Kidney (tissue), 14 donors: ENCODE data around the gene PADI2. TPM values are rescaled to one million over a fixed set of nuclear protein-coding genes. Genes with fewer than 3 reads are reported as not detected.

ENCODE experiments used
- DNase-seq, 5 donors: peaks; one replicate each; pipeline ENCODE4 v3.0.0-alpha.2; 2013 to 2020
- FAIRE-seq: peaks from 2 replicates; lab custom pipeline; 2012; peaks lifted over from hg19 to GRCh38; lab: Jason Lieb, UNC
- H3K27ac ChIP-seq, 2 donors: one replicate each; pipeline ENCODE4 v1.7.0; 2013; ENCODE audit warnings: low read depth in 2 of 2, low read length in 2 of 2, inconsistent platforms in 1 of 2
- H3K27me3 ChIP-seq: one replicate; pipeline ENCODE4 v1.7.1; 2013; ENCODE audit warnings: low read length, inconsistent platforms; ENCODE audit not compliant: control insufficient read depth, insufficient read depth
- H3K36me3 ChIP-seq, 3 donors: one replicate each; pipeline versions ENCODE4 v1.7.0 to v1.7.1; 2013; ENCODE audit warnings: low read length in 3 of 3, control low read depth in 1 of 3, inconsistent platforms in 1 of 3; ENCODE audit not compliant: insufficient read depth in 3 of 3, control insufficient read depth in 2 of 3
- H3K4me1 ChIP-seq, 3 donors: one replicate each; pipeline versions ENCODE4 v1.7.0 to v1.7.1; 2013; ENCODE audit warnings: low read length in 3 of 3, inconsistent platforms in 1 of 3, low read depth in 1 of 3; ENCODE audit not compliant: control insufficient read depth in 2 of 3, insufficient read depth in 2 of 3
- H3K4me3 ChIP-seq, 3 donors: one replicate each; pipeline versions ENCODE4 v1.7.0 to v1.8.1; 2013; ENCODE audit warnings: low read length in 3 of 3, control low read depth in 1 of 3, inconsistent platforms in 1 of 3
- H3K9ac ChIP-seq, 3 donors: one replicate each; pipeline versions ENCODE4 v1.7.0 to v1.7.1; 2013; ENCODE audit warnings: low read length in 3 of 3, control low read depth in 1 of 3, inconsistent platforms in 1 of 3
- H3K9me3 ChIP-seq, 3 donors: one replicate each; pipeline versions ENCODE4 v1.7.0 to v1.7.1; 2013; ENCODE audit warnings: low read length in 3 of 3, control low read depth in 1 of 3, inconsistent platforms in 1 of 3; ENCODE audit not compliant: control insufficient read depth in 2 of 3, insufficient read depth in 1 of 3
- intact Hi-C: fragments of 100-400 bp; cut with DNase I; formaldehyde crosslinking; loops from one replicate; pipeline ENCODE4 v1.11.1; 2022
- polyA plus RNA-seq: library from polyadenylated mRNA; stranded (reverse); fragments of 350-450 nt; fragmentation: Illumina TruSeq; extraction: RNeasy Lipid Tissue Mini Kit (QIAGEN cat#74804); gene quantifications from one replicate; pipeline ENCODE4 v1.2.3, GENCODE V29; 2014; ENCODE audit warnings: low read depth, low replicate concordance; ENCODE audit not compliant: insufficient read depth
- total RNA-seq: library from RNA; stranded (reverse); fragmentation: NEBNext Ultra II Directional; extraction: Animal tissue kit (Norgen Biotek cat#: 25700); gene quantifications from one replicate; pipeline ENCODE4 v1.2.1, GENCODE V29; 2021
- TF ChIP-seq, protein P1 (sequence below): IDR thresholded peaks from 3 replicates; pipeline ENCODE4 v1.5.1; 2012; ENCODE audit warnings: mild to moderate bottlenecking, moderate library complexity, borderline replicate concordance; ENCODE audit not compliant: insufficient read depth; ENCODE audit errors: extremely low read depth
- donor health status: control.
- donor health status: control.
- donor health status: control.
- donor health status: control.
- donor health status: control.
- donor health status: DM: yes; HTN: yes; CAD: no.
- donor health status: Normal renal cell carcinoma (clear cell type).

The PADI2 gene
- total and polyA plus RNA-seq, 2 donors from 2014 or later = 6.0 to 11.7 TPM

DNA sequence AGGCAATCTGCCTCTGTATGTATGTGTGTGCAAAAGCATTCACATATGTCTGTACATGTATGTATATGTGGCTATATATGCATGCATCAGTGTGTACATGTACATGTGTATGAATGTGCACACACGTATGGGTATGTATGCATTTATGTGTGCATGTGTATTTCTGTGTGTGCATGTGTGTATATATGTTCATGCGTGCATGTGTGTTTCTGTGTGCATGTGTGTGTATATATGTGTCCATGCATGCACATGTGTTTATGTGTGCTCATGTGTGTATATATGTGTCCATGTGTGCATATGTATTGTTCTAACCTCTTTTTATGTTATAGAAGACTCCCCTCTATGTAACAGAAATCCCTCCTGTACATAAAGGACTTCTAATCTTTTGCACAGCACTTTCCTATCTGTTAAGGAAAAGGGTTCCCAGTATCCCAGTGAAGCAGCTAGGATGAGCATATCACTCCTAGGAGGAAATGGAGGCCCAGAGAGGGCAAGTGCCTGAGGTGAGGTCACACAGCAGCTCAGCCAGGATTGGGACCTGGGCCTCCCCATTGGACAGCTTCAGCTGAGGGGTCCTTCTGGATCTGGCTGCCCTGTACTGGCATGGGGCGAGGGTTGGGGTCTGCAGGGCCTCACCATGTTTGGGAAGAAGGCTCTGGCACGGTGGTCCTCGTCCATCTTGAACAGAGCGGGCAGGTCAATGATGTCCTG, 49.6 kb downstream of the PADI2 start:
- intact Hi-C loops = no loop called here
- Histone ChIP-seq H3K9ac (no peak overlapping the region), H3K4me3 (no peak overlapping the region), H3K4me1 (no peaks in the 10 kb centered on the region), H3K36me3 (no peaks in the 10 kb centered on the region), H3K27me3 (no peaks in the 10 kb centered on the region), H3K9me3 (peaks cover 0 to 2% (median 0%) of the 10 kb centered on the region in 3 donors), H3K27ac (no peak overlapping the region)
- FAIRE-seq (no peak), DNase-seq (no peak)
- TF ChIP-seq, protein P1, sequence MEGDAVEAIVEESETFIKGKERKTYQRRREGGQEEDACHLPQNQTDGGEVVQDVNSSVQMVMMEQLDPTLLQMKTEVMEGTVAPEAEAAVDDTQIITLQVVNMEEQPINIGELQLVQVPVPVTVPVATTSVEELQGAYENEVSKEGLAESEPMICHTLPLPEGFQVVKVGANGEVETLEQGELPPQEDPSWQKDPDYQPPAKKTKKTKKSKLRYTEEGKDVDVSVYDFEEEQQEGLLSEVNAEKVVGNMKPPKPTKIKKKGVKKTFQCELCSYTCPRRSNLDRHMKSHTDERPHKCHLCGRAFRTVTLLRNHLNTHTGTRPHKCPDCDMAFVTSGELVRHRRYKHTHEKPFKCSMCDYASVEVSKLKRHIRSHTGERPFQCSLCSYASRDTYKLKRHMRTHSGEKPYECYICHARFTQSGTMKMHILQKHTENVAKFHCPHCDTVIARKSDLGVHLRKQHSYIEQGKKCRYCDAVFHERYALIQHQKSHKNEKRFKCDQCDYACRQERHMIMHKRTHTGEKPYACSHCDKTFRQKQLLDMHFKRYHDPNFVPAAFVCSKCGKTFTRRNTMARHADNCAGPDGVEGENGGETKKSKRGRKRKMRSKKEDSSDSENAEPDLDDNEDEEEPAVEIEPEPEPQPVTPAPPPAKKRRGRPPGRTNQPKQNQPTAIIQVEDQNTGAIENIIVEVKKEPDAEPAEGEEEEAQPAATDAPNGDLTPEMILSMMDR = no peak

DNA sequence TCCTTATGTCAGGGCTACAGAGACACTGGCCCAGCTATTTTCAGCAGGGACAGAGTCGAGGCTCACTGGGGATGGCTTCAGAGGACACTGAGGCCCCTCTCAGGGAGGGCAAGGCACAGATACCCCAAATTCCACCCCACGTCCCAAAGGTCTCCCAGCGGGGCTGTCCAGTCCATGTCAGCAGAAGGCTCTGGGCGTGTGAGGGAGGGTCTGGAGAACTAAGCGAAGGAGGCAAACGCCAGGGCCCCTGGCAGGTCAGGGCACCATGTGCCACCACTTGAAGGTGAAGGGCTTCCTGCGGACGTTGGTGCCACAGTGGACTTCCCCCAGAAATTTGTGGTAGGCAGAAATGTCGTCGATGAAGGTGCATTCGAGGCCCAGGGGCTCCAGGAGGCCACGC, 50.5 kb downstream of the PADI2 start:
- FAIRE-seq (no peak), DNase-seq (no peak)
- Histone ChIP-seq H3K9me3 (peaks cover 0 to 2% (median 0%) of the 10 kb centered on the region in 3 donors), H3K4me1 (no peaks in the 10 kb centered on the region), H3K27ac (no peak overlapping the region), H3K9ac (no peak overlapping the region), H3K36me3 (no peaks in the 10 kb centered on the region), H3K4me3 (no peak overlapping the region), H3K27me3 (no peaks in the 10 kb centered on the region)
- intact Hi-C loops = no loop called here
- TF ChIP-seq, protein P1 = no peak

DNA sequence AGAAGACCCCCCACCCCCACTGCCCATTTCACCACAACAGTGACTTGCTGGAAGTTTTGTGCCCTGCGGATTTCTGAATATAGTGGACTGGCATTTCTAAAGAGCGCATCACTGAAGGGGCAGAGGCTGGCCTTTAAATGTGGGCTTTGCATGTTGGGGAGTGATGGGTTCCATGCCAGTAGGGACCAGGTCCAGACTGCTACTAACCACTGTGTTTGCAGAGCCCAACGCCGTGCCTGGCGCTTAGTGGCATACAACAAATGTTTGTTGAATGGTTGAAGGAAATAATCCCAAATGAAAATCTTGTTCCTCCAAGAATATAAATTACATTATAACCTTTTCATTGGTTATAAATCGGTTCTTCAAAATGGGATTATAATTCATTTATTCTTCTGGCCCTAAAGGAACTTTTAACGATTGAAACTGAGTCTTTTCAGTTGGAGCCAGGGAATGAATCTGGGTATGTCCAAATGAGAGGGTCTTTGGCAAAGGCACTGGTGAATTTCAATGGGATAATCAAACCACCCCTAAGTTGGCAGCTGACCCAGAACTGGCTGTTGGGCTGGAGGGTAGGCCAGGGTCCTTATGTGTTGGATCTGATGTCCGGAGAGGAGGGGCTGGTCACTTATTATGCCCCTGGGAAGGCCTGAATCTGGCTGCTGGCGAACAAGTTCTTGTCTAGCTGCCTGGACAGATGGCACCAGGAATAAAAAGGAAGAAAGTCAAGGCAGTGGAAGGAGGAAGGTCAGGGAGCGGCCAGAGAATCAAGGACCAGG, 51.6 kb downstream of the PADI2 start:
- H3K9ac ChIP-seq = no peak overlapping the region
- H3K4me1 ChIP-seq = no peaks in the 10 kb centered on the region
- TF ChIP-seq, protein P1 = no peak
- H3K27ac ChIP-seq = no peak overlapping the region
- H3K9me3 ChIP-seq = peaks cover 0 to 2% (median 0%) of the 10 kb centered on the region in 3 donors
- FAIRE-seq (no peak), DNase-seq (no peak)
- no peaks in the 10 kb centered on the region for H3K36me3 ChIP-seq
- intact Hi-C loops = no loop called here
- no peak overlapping the region for H3K4me3 ChIP-seq
- H3K27me3 ChIP-seq = no peaks in the 10 kb centered on the region
